ENCODE results near the gene CELF2. TPM values are rescaled to one million over a fixed set of nuclear protein-coding genes. Genes with fewer than 3 reads are reported as not detected.

The CELF2 gene
- total RNA-seq, 1 experiment from 2014 or later = 28.7 TPM

DNA sequence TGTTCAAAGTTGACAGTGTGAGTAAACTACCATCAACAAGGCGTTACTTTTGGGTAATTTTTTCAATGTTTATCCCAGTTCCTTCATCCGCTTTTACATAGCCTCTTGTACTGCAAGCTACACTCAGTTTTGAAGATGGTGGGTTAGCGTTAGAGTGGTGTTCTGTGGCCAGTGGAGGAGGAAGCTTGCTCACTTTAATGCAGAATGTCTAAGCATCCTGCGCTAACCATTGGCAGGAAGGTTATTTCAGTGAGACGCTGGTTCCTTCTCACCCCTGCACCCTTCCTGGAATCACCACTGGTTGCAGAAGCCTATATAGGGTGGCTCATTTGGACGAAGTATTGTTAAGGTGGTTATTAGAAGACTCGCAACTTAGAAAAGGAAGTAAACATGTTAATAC lies 159.1 kb downstream of the CELF2 start:
- Histone ChIP-seq H3K4ac (ENCODE audit: low read depth, low read length) (no peak overlapping the region), H4K5ac (ENCODE audit: insufficient read length, low read depth, low read length) (no peak overlapping the region), H3K79me1 (ENCODE audit: insufficient read depth, low read depth, low read length, poor library complexity, severe bottlenecking) (no peaks in the 10 kb centered on the region), H3K27ac (ENCODE audit: insufficient read length, low read depth, low read length) (no peak overlapping the region), H4K91ac (ENCODE audit: insufficient read length, low read depth, low read length) (no peak overlapping the region), H2AK5ac (ENCODE audit: insufficient read length, low read length) (no peak overlapping the region), H2BK20ac (ENCODE audit: low read depth, low read length, poor library complexity, severe bottlenecking) (no peak overlapping the region), H3K9me3 (ENCODE audit: control insufficient read depth, low read depth, low read length) (no peaks in the 10 kb centered on the region), H3K14ac (ENCODE audit: insufficient read depth, low read length) (no peak overlapping the region), H3K4me1 (ENCODE audit: insufficient read depth, low read length) (no peaks in the 10 kb centered on the region), H2BK12ac (ENCODE audit: insufficient read length, low read depth, low read length) (no peak overlapping the region), H4K20me1 (ENCODE audit: control insufficient read depth, insufficient read depth, insufficient read length) (no peaks in the 10 kb centered on the region), H3K9ac (ENCODE audit: extremely low read depth, insufficient read length, low read length) (no peak overlapping the region), H2AFZ (ENCODE audit: low read length) (no peak overlapping the region), H3K23ac (ENCODE audit: insufficient read length, low read depth, low read length) (no peak overlapping the region), H3T11ph (ENCODE audit: low read length) (no peak overlapping the region), H3K4me2 (ENCODE audit: insufficient read depth, insufficient read length, low read length) (no peak overlapping the region), H3K18ac (ENCODE audit: insufficient read length, low read depth, low read length) (no peak overlapping the region), H3K79me2 (ENCODE audit: insufficient read depth, low read length) (no peaks in the 10 kb centered on the region), H2BK15ac (ENCODE audit: low read depth, low read length) (no peak overlapping the region), H3K27me3 (ENCODE audit: insufficient read depth, low read length) (no peaks in the 10 kb centered on the region), H2BK5ac (ENCODE audit: insufficient read length, low read length) (no peak overlapping the region), H4K8ac (replicated peaks; ENCODE audit: insufficient read length, low read depth, low read length) (no peak overlapping the region), H2BK120ac (ENCODE audit: low read depth, low read length, poor library complexity, severe bottlenecking) (no peak overlapping the region), H3K23me2 (ENCODE audit: insufficient read length, low read depth, low read length, poor library complexity, severe bottlenecking) (no peaks in the 10 kb centered on the region), H3K56ac (ENCODE audit: insufficient read length, low read depth, low read length) (no peak overlapping the region)
- TF ChIP-seq CTCF (conservative IDR thresholded peaks at IDR 0.05) = no peak
- peaks cover 0 to 14% (median 0%) of the 10 kb centered on the region in 3 experiments; a peak in 4 of 7 replicates for H3K36me3 Mint-ChIP-seq (ENCODE audit: insufficient read depth in 1 of 3, low read depth in 3 of 3)
- H3K27me3 Mint-ChIP-seq (ENCODE audit: low read depth) = no peaks in the 10 kb centered on the region; the same call in 1 of the 2 replicates
- H3K27ac Mint-ChIP-seq = no peak overlapping the region
- H3K4me3 Mint-ChIP-seq = no peak overlapping the region
- no peaks in the 10 kb centered on the region for H3K9me3 Mint-ChIP-seq
- DNase-seq = no peak
- no CpG with 5 or more reads among the region's 7 CpGs for WGBS (ENCODE audit: extremely low coverage, insufficient read length, low lambda C conversion rate)
- H3K4me1 Mint-ChIP-seq = peaks cover 5 to 11% of the 10 kb centered on the region in 2 experiments
